NCI-H524 (cell line): ENCODE results near the gene PAGE2.
"Not testable (repeated sequence)": the region's sequence is repeated elsewhere in the genome, so short reads cannot be mapped to it uniquely, and the experiment has no call there.

Experiments
- DNase-seq, 2 experiments: peaks; one replicate each; lab custom pipeline; 2025; lab: John Stamatoyannopoulos, UW

PAGE2 gene

DNA sequence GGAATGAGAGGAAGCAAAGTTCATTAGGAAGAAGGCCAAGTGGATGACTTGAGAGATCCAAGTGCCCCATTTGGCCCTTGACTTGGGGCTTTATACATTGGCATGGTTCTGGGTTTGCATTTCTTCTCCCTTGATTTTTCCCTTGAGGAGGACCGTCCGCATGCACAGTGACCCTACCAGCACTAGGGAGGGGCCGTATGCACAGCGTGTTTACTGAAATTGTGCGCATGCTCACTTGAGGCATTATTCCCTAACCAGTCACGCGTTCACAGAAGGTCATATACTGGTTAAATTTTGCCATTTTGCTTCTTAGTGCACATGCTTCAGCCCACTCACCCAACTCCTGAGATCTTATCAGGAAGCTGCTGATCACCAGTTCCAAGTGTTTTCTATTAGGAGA is 35.1 kb downstream of the PAGE2 start:
- no peak for DNase-seq

- no peak for DNase-seq
These were observed 38.9 kb downstream of the PAGE2 start for GRCh38 chrX:55127692-55128091.

DNA sequence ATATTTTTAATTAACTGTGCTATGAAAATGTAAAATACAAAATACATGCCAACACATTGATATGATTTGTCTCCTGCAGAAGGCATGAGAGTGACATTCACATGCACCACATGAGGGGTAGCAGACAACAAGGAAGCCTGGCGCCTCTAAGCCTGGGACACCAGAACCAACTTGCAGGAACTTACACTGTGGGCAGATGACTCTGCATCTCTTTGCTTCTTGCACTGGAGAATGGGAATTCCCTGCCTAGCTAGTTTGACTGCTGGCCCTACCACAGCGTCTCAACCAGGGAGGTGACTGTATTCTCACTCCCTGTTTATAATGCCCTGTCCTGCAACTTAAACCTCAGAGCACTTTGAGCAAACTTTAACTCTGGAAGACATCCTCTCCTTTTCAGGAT is 40.5 kb downstream of the PAGE2 start:
- DNase-seq = no peak

GRCh38 chrX:55130481-55130880 is 41.7 kb downstream of the PAGE2 start:
- DNase-seq = no peak

DNA sequence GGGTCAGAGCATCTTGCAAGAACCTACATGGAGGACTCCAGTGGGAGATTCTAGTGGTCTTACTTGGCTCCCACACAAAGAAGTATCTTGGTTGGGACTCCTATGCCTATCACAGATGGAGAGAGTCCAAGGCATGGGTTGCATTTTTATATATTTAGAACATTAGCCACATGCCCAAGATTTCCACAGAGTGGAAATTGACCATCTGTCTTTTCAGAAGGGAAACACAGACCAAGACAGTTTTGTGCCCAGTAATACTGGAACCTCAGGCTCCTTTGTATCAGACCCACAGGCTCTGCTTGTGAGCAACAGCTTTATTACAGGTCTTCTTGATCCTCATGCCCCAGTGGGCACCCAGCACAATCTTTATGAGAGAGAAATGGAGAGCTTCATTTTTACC is 43.6 kb downstream of the PAGE2 start:
- no peak for DNase-seq

DNA sequence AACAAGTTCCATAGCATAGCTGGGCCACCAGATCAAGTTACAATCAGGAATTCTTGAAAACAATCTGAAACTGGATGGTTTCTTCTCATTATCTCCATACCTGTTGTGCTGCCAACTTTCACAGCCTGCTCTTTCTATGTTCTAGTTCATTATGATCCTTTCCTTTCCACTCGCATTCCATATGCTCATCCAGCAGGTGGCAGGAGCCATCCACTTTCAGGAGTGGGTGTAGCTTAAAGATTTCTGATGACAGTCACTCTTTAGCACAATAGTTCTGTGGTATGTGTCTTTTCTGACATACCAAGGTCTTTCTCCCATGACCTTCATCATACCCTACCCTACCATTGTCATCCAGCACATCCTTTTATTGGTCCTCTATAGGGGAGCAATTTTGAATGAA is 46.4 kb downstream of the PAGE2 start:
- DNase-seq = peak in 1 of 2 experiments; percentile 24

DNA sequence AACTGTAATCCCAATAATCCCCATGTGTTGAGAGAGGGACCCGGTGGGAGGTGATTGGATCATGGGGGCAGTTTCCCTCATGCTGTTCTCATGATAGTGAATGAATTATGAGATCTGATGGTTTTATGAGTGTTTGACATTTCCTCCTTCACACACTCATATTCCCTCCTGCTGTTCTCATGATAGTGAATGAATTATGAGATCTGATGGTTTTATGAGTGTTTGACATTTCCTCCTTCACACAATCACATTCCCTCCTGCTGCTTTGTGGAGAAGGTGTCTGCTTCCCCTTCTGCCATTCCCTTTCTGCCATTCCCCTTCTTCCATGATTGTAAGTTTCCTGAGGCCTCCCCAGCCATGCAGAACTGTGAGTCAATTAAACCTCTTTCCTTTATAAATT is 52.0 kb downstream of the PAGE2 start:
- not testable (repeated sequence) for DNase-seq
